ENCODE results near the gene CHST7.

The CHST7 gene

DNA sequence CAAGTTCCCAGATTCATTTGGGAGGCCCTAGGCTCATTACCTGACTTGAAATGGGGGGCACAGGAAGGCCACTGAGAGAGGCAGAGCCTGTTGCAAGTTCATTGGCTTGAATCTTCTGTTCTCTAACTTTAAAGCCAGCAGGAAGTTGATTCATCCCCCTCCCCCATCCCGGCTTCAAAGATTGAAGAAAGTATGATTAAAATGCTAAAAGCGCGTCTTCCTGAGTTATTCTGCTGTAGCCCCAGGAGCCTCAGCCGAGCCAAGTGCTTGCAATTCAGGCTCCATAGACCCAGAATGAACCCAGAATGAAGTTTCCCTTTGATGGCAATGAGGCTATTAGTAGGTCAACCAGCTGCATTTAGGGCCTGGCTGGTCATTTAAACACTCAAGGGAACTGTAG lies 14.7 kb downstream of the CHST7 start:
- peaks cover 0 to 58% (median 6%) of the 10 kb centered on the region in 4 donors for H3K4me1 ChIP-seq
- H3K4me3 ChIP-seq: no peak overlapping the region
- DNase-seq: peak; percentile 63 to 67
- no peaks in the 10 kb centered on the region for H3K27me3 ChIP-seq
- TF ChIP-seq, protein P1, sequence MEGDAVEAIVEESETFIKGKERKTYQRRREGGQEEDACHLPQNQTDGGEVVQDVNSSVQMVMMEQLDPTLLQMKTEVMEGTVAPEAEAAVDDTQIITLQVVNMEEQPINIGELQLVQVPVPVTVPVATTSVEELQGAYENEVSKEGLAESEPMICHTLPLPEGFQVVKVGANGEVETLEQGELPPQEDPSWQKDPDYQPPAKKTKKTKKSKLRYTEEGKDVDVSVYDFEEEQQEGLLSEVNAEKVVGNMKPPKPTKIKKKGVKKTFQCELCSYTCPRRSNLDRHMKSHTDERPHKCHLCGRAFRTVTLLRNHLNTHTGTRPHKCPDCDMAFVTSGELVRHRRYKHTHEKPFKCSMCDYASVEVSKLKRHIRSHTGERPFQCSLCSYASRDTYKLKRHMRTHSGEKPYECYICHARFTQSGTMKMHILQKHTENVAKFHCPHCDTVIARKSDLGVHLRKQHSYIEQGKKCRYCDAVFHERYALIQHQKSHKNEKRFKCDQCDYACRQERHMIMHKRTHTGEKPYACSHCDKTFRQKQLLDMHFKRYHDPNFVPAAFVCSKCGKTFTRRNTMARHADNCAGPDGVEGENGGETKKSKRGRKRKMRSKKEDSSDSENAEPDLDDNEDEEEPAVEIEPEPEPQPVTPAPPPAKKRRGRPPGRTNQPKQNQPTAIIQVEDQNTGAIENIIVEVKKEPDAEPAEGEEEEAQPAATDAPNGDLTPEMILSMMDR (IDR thresholded peaks at IDR 0.05): no peak
- no peaks in the 10 kb centered on the region for H3K9me3 ChIP-seq
- peak overlapping the region; percentile 44 to 57 for H3K27ac ChIP-seq
- intact Hi-C loops (cut with DNase I; ENCODE audit: low total_unique reads): no loop called here
- H3K36me3 ChIP-seq: no peaks in the 10 kb centered on the region

DNA sequence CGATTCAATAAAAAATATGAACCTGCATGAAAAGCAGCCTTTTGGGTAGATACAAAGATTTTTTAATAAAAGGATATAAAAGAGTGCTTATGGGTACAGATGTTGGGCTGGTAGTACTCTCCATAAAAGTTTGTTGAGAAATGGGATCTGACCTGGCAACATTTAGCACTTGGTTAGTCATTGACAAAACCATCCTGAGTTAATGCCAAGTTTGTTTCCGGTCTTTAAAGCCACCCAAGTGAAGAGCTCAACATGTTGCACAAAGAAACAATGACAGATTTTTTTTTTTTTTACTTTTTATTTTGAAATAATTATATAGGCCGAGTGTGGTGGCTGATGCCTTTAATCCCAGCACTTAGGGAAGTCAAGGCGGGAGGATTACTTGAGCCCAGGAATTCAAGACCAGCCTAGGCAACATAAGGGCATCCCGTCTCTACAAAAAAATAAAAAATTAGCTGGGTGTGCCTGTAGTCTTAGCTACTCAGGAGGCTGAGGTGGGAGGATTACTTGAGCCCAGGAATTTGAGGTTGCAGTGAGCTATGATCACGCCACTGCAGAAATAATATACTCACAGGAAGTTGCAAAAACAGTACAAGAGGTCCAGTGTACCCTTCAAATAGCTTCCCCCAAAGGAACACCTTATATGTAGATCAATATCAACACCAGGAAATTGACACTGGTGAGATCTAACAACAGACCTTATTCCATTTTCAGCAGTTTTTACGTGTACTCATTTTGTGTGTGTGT lies 16.6 kb downstream of the CHST7 start:
- H3K9me3 ChIP-seq: no peaks in the 10 kb centered on the region
- intact Hi-C loops (cut with DNase I; ENCODE audit: low total_unique reads): no loop called here
- no peak overlapping the region for H3K4me3 ChIP-seq
- no peaks in the 10 kb centered on the region for H3K36me3 ChIP-seq
- no peak for DNase-seq
- no peaks in the 10 kb centered on the region for H3K27me3 ChIP-seq
- H3K4me1 ChIP-seq: peaks cover 0 to 41% (median 3%) of the 10 kb centered on the region in 4 donors
- TF ChIP-seq, protein P1 (IDR thresholded peaks at IDR 0.05): no peak
- H3K27ac ChIP-seq: peak overlapping the region in 1 of 2 donors; percentile 57

DNA sequence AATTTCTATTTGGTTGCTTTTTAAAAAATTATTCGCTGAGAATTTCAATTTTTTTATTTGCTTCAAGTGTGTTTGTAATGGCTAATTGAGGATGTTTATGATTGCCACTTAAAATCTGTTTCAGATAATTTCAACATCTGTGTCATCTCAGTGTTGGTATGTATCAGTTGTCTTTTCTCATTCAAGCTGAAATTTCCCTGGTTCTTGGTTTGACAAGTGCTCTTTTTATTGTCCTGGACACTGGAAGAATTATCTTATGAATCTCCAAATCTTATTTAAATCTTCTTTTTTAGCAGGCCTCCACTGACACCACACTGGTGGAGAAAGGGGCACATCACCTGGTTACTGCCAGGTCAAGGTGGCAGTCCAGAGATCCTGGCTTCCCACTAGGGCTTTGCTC lies 21.5 kb downstream of the CHST7 start:
- Histone ChIP-seq H3K4me3 (no peak overlapping the region), H3K36me3 (no peaks in the 10 kb centered on the region), H3K9me3 (no peaks in the 10 kb centered on the region), H3K27me3 (no peaks in the 10 kb centered on the region), H3K27ac (no peak overlapping the region), H3K4me1 (peaks cover 0 to 2% (median 0%) of the 10 kb centered on the region in 4 donors)
- DNase-seq: no peak
- TF ChIP-seq, protein P1 (IDR thresholded peaks at IDR 0.05): no peak
- intact Hi-C loops (cut with DNase I; ENCODE audit: low total_unique reads): no loop called here

DNA sequence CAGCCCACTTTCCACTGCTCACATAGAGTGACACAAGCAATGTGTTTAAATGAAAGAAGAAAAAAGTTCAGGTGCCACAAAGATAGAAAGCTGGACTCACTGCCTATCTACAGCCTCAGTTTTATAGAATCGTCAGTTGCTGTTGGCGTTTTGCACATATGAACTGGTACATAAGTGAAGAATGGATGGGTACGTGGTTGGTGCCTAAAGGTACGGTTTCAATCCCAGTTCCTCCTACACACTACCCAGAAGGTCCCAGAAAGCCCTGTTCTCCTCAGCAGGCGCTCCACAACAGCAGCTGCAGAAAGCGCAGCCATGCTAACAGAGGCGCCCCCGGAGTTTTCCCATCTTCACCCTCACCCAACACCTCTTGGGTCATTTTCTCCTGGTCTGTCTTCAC lies 23.6 kb downstream of the CHST7 start:
- TF ChIP-seq, protein P1 (IDR thresholded peaks at IDR 0.05): no peak
- H3K27me3 ChIP-seq: no peaks in the 10 kb centered on the region
- H3K27ac ChIP-seq: no peak overlapping the region
- intact Hi-C loops (cut with DNase I; ENCODE audit: low total_unique reads): no loop called here
- H3K36me3 ChIP-seq: no peaks in the 10 kb centered on the region
- DNase-seq: no peak
- H3K4me1 ChIP-seq: no peaks in the 10 kb centered on the region
- no peak overlapping the region for H3K4me3 ChIP-seq
- no peaks in the 10 kb centered on the region for H3K9me3 ChIP-seq

DNA sequence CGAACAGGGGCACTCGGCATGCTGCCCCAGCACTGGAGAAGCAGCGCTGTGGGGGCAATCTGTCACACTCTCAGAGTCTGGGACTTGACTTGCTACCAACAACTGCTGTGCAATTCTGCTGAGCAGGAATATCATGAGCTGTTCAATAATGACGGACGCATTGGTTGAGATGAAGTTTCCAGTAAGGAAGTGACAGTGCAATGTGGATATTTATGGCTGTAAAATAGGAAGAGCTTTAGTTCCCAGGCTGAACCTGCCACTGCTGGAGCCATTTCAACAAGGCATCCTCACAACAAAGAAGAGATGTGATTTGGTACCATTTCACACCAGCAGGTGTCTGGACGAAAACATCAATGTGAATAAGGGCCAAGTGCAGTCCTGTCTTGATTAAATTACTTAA lies 24.2 kb downstream of the CHST7 start:
- H3K27ac ChIP-seq: no peak overlapping the region
- H3K27me3 ChIP-seq: no peaks in the 10 kb centered on the region
- intact Hi-C loops (cut with DNase I; ENCODE audit: low total_unique reads): no loop called here
- H3K36me3 ChIP-seq: no peaks in the 10 kb centered on the region
- DNase-seq: no peak
- no peaks in the 10 kb centered on the region for H3K9me3 ChIP-seq
- H3K4me3 ChIP-seq: no peak overlapping the region
- TF ChIP-seq, protein P1 (IDR thresholded peaks at IDR 0.05): no peak
- no peaks in the 10 kb centered on the region for H3K4me1 ChIP-seq
